ENCODE results near the gene PEX1. TPM values are rescaled to one million over a fixed set of nuclear protein-coding genes. Genes with fewer than 3 reads are reported as not detected.
"Not testable (repeated sequence)": the region's sequence is repeated elsewhere in the genome, so short reads cannot be mapped to it uniquely, and the experiment has no call there.

The PEX1 gene
- total RNA-seq, 1 donor from 2014 or later, result 20.0 TPM

- DNase-seq (ENCODE audit: low read depth), result no peak
Measured at GRCh38 chr7:92506363-92506762, 22.0 kb downstream of the PEX1 start.

- DNase-seq (ENCODE audit: low read depth), result peak; percentile 1
Measured at GRCh38 chr7:92504563-92504962, 23.8 kb downstream of the PEX1 start.

GRCh38 chr7:92503767-92504166 is 24.6 kb downstream of the PEX1 start:
- DNase-seq (ENCODE audit: low read depth), result no peak

GRCh38 chr7:92498557-92498956 is 29.8 kb downstream of the PEX1 start:
- no peak for DNase-seq (ENCODE audit: low read depth)

- no peak for DNase-seq (ENCODE audit: low read depth)
Measured at GRCh38 chr7:92496876-92497275, 31.4 kb downstream of the PEX1 start.

- peak; percentile 47 for DNase-seq (ENCODE audit: low read depth)
Measured at GRCh38 chr7:92489634-92490033, 38.7 kb downstream of the PEX1 start.

GRCh38 chr7:92487804-92488203 is 40.5 kb downstream of the PEX1 start:
- DNase-seq (ENCODE audit: low read depth), result no peak

GRCh38 chr7:92485974-92486373 is 42.3 kb downstream of the PEX1 start:
- DNase-seq (ENCODE audit: low read depth), result peak; percentile 22

GRCh38 chr7:92485267-92485892 is 42.9 kb downstream of the PEX1 start:
- no peak for DNase-seq (ENCODE audit: low read depth)

GRCh38 chr7:92484226-92484625 is 44.1 kb downstream of the PEX1 start:
- DNase-seq (ENCODE audit: low read depth), result not testable (repeated sequence)

GRCh38 chr7:92483624-92484023 is 44.7 kb downstream of the PEX1 start:
- not testable (repeated sequence) for DNase-seq (ENCODE audit: low read depth)

GRCh38 chr7:92479146-92479545 is 49.2 kb downstream of the PEX1 start:
- DNase-seq (ENCODE audit: low read depth), result not testable (repeated sequence)

- no peak for DNase-seq (ENCODE audit: low read depth)
Measured at GRCh38 chr7:92478711-92479110, 49.6 kb downstream of the PEX1 start.

GRCh38 chr7:92478095-92478494 is 50.2 kb downstream of the PEX1 start:
- DNase-seq (ENCODE audit: low read depth), result no peak

- not testable (repeated sequence) for DNase-seq (ENCODE audit: low read depth)
Measured at GRCh38 chr7:92477681-92478080, 50.6 kb downstream of the PEX1 start, which contains the start of gene ERVW-1. ERVW-1 (minus strand) TSS chr7:92477946; CDS start chr7:92470381, 7,565 bp downstream.

- not testable (repeated sequence) for DNase-seq (ENCODE audit: low read depth)
Measured at GRCh38 chr7:92475851-92476590, 52.3 kb downstream of the PEX1 start.

- not testable (repeated sequence) for DNase-seq (ENCODE audit: low read depth)
Measured at GRCh38 chr7:92475261-92475770, 53.0 kb downstream of the PEX1 start.

- not testable (repeated sequence) for DNase-seq (ENCODE audit: low read depth)
Measured at GRCh38 chr7:92473989-92474388, 54.3 kb downstream of the PEX1 start.

GRCh38 chr7:92468589-92468988 is 59.7 kb downstream of the PEX1 start:
- not testable (repeated sequence) for DNase-seq (ENCODE audit: low read depth)

- DNase-seq (ENCODE audit: low read depth), result no peak
Measured at GRCh38 chr7:92466682-92467081, 61.6 kb downstream of the PEX1 start.

- no peak for DNase-seq (ENCODE audit: low read depth)
Measured at GRCh38 chr7:92464515-92464914, 63.8 kb downstream of the PEX1 start.

GRCh38 chr7:92462560-92462959 is 65.8 kb downstream of the PEX1 start:
- DNase-seq (ENCODE audit: low read depth), result no peak

All from myocyte (in vitro differentiated cells).